GM12878 (cell line): ENCODE data around the gene SLC35E1. TPM values are rescaled to one million over a fixed set of nuclear protein-coding genes. Genes with fewer than 3 reads are reported as not detected.

ENCODE experiments used
- ATAC-seq: fragments of 200-7000 bp; cut with Tn5 transposase; 3 replicates; pipeline ENCODE4 v1.9.1; 2020; ENCODE audit warnings: mild to moderate bottlenecking, moderate library complexity
- BruUV-seq: library from RNA; stranded (reverse); fragments of 400-500 nt; replicated peaks from 2 replicates; lab custom pipeline; 2021; lab: Mats Ljungman, UMichigan
- CTCF ChIA-PET: fragments of 300-600 bp; sonication (Branson Sonifier 250); formaldehyde crosslinking; extraction: SDS; loops from one replicate; lab custom pipeline; 2021; ENCODE audit warnings: inconsistent platforms; lab: Yijun Ruan, JAX
- POLR2A ChIA-PET: fragments of 350-600 bp; formaldehyde crosslinking; extraction: SDS; loops from one replicate; lab custom pipeline; 2021; ENCODE audit warnings: inconsistent platforms; lab: Charles Lee
- RAD21 ChIA-PET: fragments of 300-600 bp; sonication (Branson Sonifier 250); formaldehyde crosslinking; loops from one replicate; lab custom pipeline; 2023; ENCODE audit warnings: antibody characterized with exemption; ENCODE audit not compliant: unreplicated experiment; lab: Charles Lee
- SMC1A ChIA-PET: fragments of 300-600 bp; sonication (Branson Sonifier 250); formaldehyde crosslinking; loops from one replicate; lab custom pipeline; 2023; ENCODE audit not compliant: unreplicated experiment, uncharacterized antibody; lab: Charles Lee
- DNase-seq: peaks from one replicate; pipeline ENCODE4 v3.0.0-alpha.2; 2011; ENCODE audit warnings: low read depth, low spot score
- FAIRE-seq: peaks from 3 replicates; lab custom pipeline; 2011; peaks lifted over from hg19 to GRCh38; lab: Jason Lieb, UNC
- H2AFZ ChIP-seq: 2 replicates; pipeline ENCODE4 v1.6.0; 2011; ENCODE audit warnings: low read depth, low read length, control low read depth; ENCODE audit not compliant: control insufficient read depth
- H3K27ac ChIP-seq: 2 replicates; pipeline ENCODE4 v1.5.1; 2011; ENCODE audit warnings: control low read depth; ENCODE audit not compliant: control insufficient read depth, insufficient read depth
- H3K27me3 ChIP-seq, 2 experiments: replicated peaks in 1 of 2; 2 replicates each; pipeline versions ENCODE4 v1.6.0 to v1.6.1; 2011; ENCODE audit warnings: low read length in 1 of 2; ENCODE audit not compliant: control insufficient read depth in 2 of 2, insufficient read depth in 2 of 2
- H3K36me3 ChIP-seq, 2 experiments: 2 replicates each; pipeline ENCODE4 v1.5.1; 2011; ENCODE audit warnings: low read length in 1 of 2; ENCODE audit not compliant: control insufficient read depth in 2 of 2, insufficient read depth in 2 of 2
- H3K4me1 ChIP-seq: 2 replicates; pipeline ENCODE4 v1.6.1; 2011; ENCODE audit warnings: mild to moderate bottlenecking, low read length, moderate library complexity, mixed read lengths; ENCODE audit not compliant: control insufficient read depth, insufficient read depth
- H3K4me2 ChIP-seq: 2 replicates; pipeline ENCODE4 v1.6.0; 2011; ENCODE audit warnings: control low read depth; ENCODE audit not compliant: control insufficient read depth, insufficient read depth
- H3K4me3 ChIP-seq: fragments of 200-600 bp; sonication (generic); 2 replicates; pipeline ENCODE4 v1.5.1; 2016
- H3K79me2 ChIP-seq: 2 replicates; pipeline ENCODE4 v1.6.0; 2011; ENCODE audit warnings: low read length; ENCODE audit not compliant: control insufficient read depth, insufficient read depth
- H3K9ac ChIP-seq: 2 replicates; pipeline ENCODE4 v1.8.0; 2011; ENCODE audit warnings: low read length, control low read depth, mixed read lengths; ENCODE audit not compliant: control insufficient read depth, insufficient read depth
- H3K9me3 ChIP-seq: replicated peaks from 3 replicates; pipeline ENCODE4 v1.5.1; 2011; ENCODE audit warnings: mild to moderate bottlenecking, low read length; ENCODE audit not compliant: control insufficient read depth, insufficient read depth
- H4K20me1 ChIP-seq: 2 replicates; pipeline ENCODE4 v1.6.0; 2011; ENCODE audit not compliant: control insufficient read depth, insufficient read depth
- CBX3 ChIP-seq: fragments of 200-600 bp; sonication (generic); IDR thresholded peaks from 2 replicates; pipeline ENCODE4 v1.6.1; 2016; ENCODE audit warnings: low read depth, borderline replicate concordance
- HDGF ChIP-seq: fragments of 450-650 bp; IDR thresholded peaks from 2 replicates; pipeline ENCODE4 v1.6.1; 2016; ENCODE audit warnings: antibody characterized with exemption
- IKZF2 ChIP-seq, 2 experiments: fragments of 450-650 bp; IDR thresholded peaks; 2 replicates each; pipeline ENCODE4 v1.6.1; 2017; ENCODE audit warnings: mild to moderate bottlenecking in 2 of 2, moderate library complexity in 2 of 2
- NFYB ChIP-seq: IDR thresholded peaks from 2 replicates; pipeline ENCODE4 v1.6.1; 2011; ENCODE audit warnings: low read depth, mild to moderate bottlenecking, low read length, improper control_type of control experiment, moderate library complexity; ENCODE audit not compliant: insufficient read depth
- PAX5 ChIP-seq: IDR thresholded peaks from 2 replicates; pipeline ENCODE4 v1.6.1; 2011; ENCODE audit warnings: low read depth, low read length, borderline replicate concordance
- PAX8 ChIP-seq: fragments of 450-650 bp; IDR thresholded peaks from 2 replicates; pipeline ENCODE4 v1.6.1; 2017; ENCODE audit warnings: mild to moderate bottlenecking, moderate library complexity
- POLR2A ChIP-seq: IDR thresholded peaks from 2 replicates; pipeline ENCODE4 v1.6.1; 2011; ENCODE audit warnings: low read depth, mild to moderate bottlenecking, low read length
- POLR2AphosphoS5 ChIP-seq: IDR thresholded peaks from 2 replicates; pipeline ENCODE4 v1.6.1; 2011; ENCODE audit warnings: mild to moderate bottlenecking, low read length, inconsistent platforms
- RBBP5 ChIP-seq: fragments of 200-600 bp; sonication (generic); conservative IDR thresholded peaks from 2 replicates; pipeline ENCODE4 v1.6.1; 2016
- RUNX3 ChIP-seq: IDR thresholded peaks from 2 replicates; pipeline ENCODE4 v1.6.1; 2012; ENCODE audit warnings: low read length, inconsistent platforms
- SUZ12 ChIP-seq: fragments of 200-600 bp; sonication (generic); IDR thresholded peaks from one replicate; pipeline ENCODE4 v1.6.1; 2018; ENCODE audit warnings: antibody characterized with exemption, mild to moderate bottlenecking; ENCODE audit not compliant: unreplicated experiment
- TCF12 ChIP-seq: IDR thresholded peaks from 2 replicates; pipeline ENCODE4 v1.6.1; 2011; ENCODE audit warnings: low read depth, mild to moderate bottlenecking, low read length
- WGBS: methylation state at CpG from one replicate; pipeline ENCODE4 v1.1.6; 2016; ENCODE audit warnings: low lambda C conversion rate; ENCODE audit not compliant: insufficient replicate concordance, insufficient coverage; ENCODE audit errors: missing lambda C conversion rate; 5-methylcytosine and 5-hydroxymethylcytosine counted together
- in situ Hi-C: fragments of 300-500 bp; cut with MboI; formaldehyde crosslinking; loops from 9 replicates; pipeline ENCODE4 v1.14.3; 2018; ENCODE audit warnings: mixed read lengths
- intact Hi-C: fragments of 100-400 bp; cut with micrococcal nuclease; formaldehyde crosslinking; loops from one replicate; pipeline ENCODE4 v1.14.2; 2022; ENCODE audit not compliant: unreplicated experiment
- polyA plus RNA-seq, 11 experiments: library from polyadenylated mRNA; depleted of rRNA in 4 of 11; unstranded in 6 of 11; stranded (reverse) in 5 of 11; fragments of >200 nt; fragmentation: Nextera tagmentation in 4 of 11; fragmentation: Illumina TruSeq in 1 of 11; extraction: Ambion mirVana in 4 of 11; extraction: Trizol in 1 of 11; gene quantifications; 1 replicate in 1 of 11; 2 replicates in 10 of 11; pipeline versions ENCODE4 v1.2.1 to v1.2.3, GENCODE V29; 2011 to 2016; ENCODE audit warnings: inconsistent platforms in 2 of 11, missing spikeins in 2 of 11, low read depth in 1 of 11
- total RNA-seq, 4 experiments: library from RNA; depleted of rRNA in 3 of 4; stranded (reverse); fragments of >200 nt in 3 of 4; fragmentation: Illumina TruSeq in 1 of 4; extraction: Trizol in 1 of 4; gene quantifications; 2 replicates each; pipeline versions ENCODE4 v1.2.1 to v1.2.3, GENCODE V29; 2013 to 2021

SLC35E1 gene
- total and polyA plus RNA-seq, 10 of the 15 experiments (the other 5 are each of a cell fraction or from before 2014, with no cell fraction given) = 11.3 to 37.7 (median 22.1) TPM

DNA sequence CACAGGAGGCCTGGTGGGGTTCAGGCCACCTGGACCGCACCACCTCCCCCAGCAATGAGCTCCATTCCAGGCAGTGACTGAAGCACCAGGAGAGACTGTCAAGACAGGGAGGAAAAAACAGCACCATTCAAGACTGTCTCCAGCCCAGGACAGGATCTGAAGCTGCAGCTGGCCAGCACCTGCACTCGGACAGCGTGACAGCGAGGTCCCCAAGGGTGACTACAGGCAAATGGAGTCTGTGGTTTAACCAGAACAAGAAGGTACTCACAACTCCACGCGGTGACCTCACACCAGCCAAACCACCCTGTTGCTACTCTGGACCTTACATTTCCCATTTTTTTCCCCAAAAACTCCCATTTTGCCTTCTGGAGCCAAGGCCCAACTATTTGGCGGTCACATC, 46.0 kb upstream of the SLC35E1 start:
- WGBS = 72% methylated on average over 7 of the region's 7 CpGs

GRCh38 chr19:16615808-16616207, 43.6 kb upstream of the SLC35E1 start:
- Histone ChIP-seq H3K27ac (no peak overlapping the region), H3K4me2 (peak overlapping the region; percentile 11; the same call in 1 of the 2 replicates), H3K9me3 (no peaks in the 10 kb centered on the region), H3K36me3 (peaks cover 3 to 5% of the 10 kb centered on the region in 2 experiments; a peak in 3 of 4 replicates), H3K27me3 (no peaks in the 10 kb centered on the region), H3K4me3 (no peak overlapping the region), H2AFZ (no peak overlapping the region), H3K79me2 (peaks cover 96% of the 10 kb centered on the region), H4K20me1 (peaks cover 11% of the 10 kb centered on the region; the same call in 1 of the 2 replicates), H3K4me1 (peaks cover 42% of the 10 kb centered on the region), H3K9ac (no peak overlapping the region)
- FAIRE-seq = no peak
- SMC1A ChIA-PET = interaction anchor here (0.7 to 4.5 kb wide), 5 partner anchors 9 to 70 kb away, joined by 3 to 26 read pairs (median 3); no protein-coding TSS in a partner anchor
- in situ Hi-C loops = no loop called here
- POLR2A ChIA-PET = interaction anchor here (1.0 kb wide), 1 partner anchor 9 kb away, joined by 3 read pairs; no protein-coding TSS in a partner anchor
- no peak for DNase-seq
- WGBS = 44% methylated on average over 1 of the region's 1 CpG
- no TSS peak for BruUV-seq
- RAD21 ChIA-PET = interaction anchor here (0.6 to 1.2 kb wide), 3 partner anchors 28 to 414 kb away, joined by 3 to 5 read pairs (median 4); no protein-coding TSS in a partner anchor
- ATAC-seq = peak; percentile 42
- intact Hi-C loops = no loop called here
- CTCF ChIA-PET = interaction anchor here (2.4 kb wide), 1 partner anchor 9 kb away, joined by 5 read pairs; no protein-coding TSS in a partner anchor
- TF ChIP-seq HDGF (no peak), NFYB (peak; percentile 65; the same call in 1 of the 2 replicates), IKZF2 (IDR thresholded peaks at IDR 0.05) (no peak)

More for the DNA sequence above, 46.0 kb upstream of the SLC35E1 start:
- in situ Hi-C loops = no loop called here
- Histone ChIP-seq H2AFZ (no peak overlapping the region), H3K9me3 (no peaks in the 10 kb centered on the region), H3K4me3 (peak overlapping the region; percentile 37; the same call in 1 of the 2 replicates), H3K4me2 (peak overlapping the region; percentile 45), H3K27ac (peak overlapping the region; percentile 67; the same call in 1 of the 2 replicates), H3K9ac (peak overlapping the region; percentile 4; the same call in 1 of the 2 replicates), H3K79me2 (peaks cover 97% of the 10 kb centered on the region)
- POLR2A ChIA-PET = interaction anchor here (1.0 to 3.4 kb wide), 9 partner anchors 8 to 42 kb away, joined by 3 to 19 read pairs (median 4); partner anchors contain the start of genes MED26, SMIM7 and TMEM38A
- TF ChIP-seq PAX5 (0 out of 2 replicates have a peak, but pooled peaks have one; percentile 16), PAX8 (no peak), POLR2AphosphoS5 (0 out of 2 replicates have a peak, but pooled peaks have one; percentile 23), SUZ12 (no peak), CBX3 (no peak), RBBP5 (no peak), RUNX3 (peak; percentile 43; the same call in 1 of the 2 replicates), TCF12 (0 out of 2 replicates have a peak, but pooled peaks have one; percentile 30), POLR2A (0 out of 2 replicates have a peak, but pooled peaks have one; percentile 1)
- TF ChIP-seq, all 136 proteins: peak for 5
- CTCF ChIA-PET = interaction anchor here (0.8 to 2.2 kb wide), 5 partner anchors 11 to 50 kb away, joined by 3 to 7 read pairs (median 4); no protein-coding TSS in a partner anchor
- Histone ChIP-seq H4K20me1 (peaks cover 15% of the 10 kb centered on the region; the same call in 1 of the 2 replicates), H3K4me1 (peaks cover 42% of the 10 kb centered on the region), H3K27me3 (no peaks in the 10 kb centered on the region), H3K36me3 (peaks cover 7 to 10% of the 10 kb centered on the region in 2 experiments; a peak in 3 of 4 replicates)
- intact Hi-C loops = no loop called here
- FAIRE-seq (no peak), ATAC-seq (peak; percentile 42), DNase-seq (no peak)
- SMC1A ChIA-PET = interaction anchor here (0.6 to 2.9 kb wide), 9 partner anchors 9 to 474 kb away, joined by 3 to 14 read pairs (median 4); partner anchors contain the start of gene HSH2D
- RAD21 ChIA-PET = interaction anchor here (0.7 to 2.5 kb wide), 6 partner anchors 9 to 34 kb away, joined by 3 to 17 read pairs (median 4); partner anchors contain the start of gene MED26
- no TSS peak for BruUV-seq
